T-helper 2 cell treated with Interferon-gamma antibody and Interleukin-4, amounts not matched to agents 100 ng/mL and 5 ng/mL, for 36 hours (primary cell): ENCODE data around the gene WNT9B. TPM values are rescaled to one million over a fixed set of nuclear protein-coding genes. Genes with fewer than 3 reads are reported as not detected.

Experiments used
- intact Hi-C: fragments of 100-400 bp; cut with micrococcal nuclease; formaldehyde crosslinking; loops from one replicate; pipeline ENCODE4 v1.15.1; 2023
- total RNA-seq: library from RNA; stranded (reverse); gene quantifications from 2 replicates; pipeline ENCODE4 v1.2.3, GENCODE V29; 2022

Gene WNT9B, protein sequence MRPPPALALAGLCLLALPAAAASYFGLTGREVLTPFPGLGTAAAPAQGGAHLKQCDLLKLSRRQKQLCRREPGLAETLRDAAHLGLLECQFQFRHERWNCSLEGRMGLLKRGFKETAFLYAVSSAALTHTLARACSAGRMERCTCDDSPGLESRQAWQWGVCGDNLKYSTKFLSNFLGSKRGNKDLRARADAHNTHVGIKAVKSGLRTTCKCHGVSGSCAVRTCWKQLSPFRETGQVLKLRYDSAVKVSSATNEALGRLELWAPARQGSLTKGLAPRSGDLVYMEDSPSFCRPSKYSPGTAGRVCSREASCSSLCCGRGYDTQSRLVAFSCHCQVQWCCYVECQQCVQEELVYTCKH
- total RNA-seq: not detected in 2 replicates

DNA sequence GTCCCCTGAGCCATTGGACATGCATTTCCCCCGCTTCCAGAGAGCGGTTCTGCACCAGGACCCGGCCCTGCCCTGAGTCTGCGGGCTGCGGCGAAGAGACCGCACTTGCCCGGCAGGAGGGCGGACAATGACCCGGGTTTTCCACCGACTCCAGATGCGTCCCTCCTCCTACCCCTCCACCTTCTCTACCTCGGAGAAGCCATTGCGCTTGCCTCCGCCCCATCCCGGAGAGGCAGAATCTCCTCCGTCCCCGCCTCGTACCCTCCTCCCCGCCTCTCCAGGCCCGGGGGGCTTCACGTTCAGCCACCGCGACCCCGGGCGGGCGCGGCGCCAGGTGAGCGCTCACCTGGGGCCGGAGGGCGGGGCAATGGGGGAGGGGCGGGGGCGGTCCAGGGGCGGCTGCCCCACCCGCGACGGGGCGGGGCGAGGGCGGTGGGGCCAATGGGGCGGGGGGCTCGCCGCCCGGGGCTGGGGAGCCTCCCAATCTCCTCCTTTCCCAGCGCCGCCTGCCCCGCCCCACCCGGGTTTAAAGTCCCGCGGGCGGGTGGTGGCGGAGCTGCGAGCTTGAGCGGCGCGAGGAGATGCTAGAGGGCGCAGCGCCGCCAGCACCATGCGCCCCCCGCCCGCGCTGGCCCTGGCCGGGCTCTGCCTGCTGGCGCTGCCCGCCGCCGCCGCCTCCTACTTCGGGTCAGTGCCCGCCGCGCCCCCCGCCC lies at the start of gene WNT9B:
WNT9B (plus strand) TSS at position 555 of the 713 bp plus-strand sequence; CDS start at position 611, 56 bp downstream.
- intact Hi-C loops: no loop called here

DNA sequence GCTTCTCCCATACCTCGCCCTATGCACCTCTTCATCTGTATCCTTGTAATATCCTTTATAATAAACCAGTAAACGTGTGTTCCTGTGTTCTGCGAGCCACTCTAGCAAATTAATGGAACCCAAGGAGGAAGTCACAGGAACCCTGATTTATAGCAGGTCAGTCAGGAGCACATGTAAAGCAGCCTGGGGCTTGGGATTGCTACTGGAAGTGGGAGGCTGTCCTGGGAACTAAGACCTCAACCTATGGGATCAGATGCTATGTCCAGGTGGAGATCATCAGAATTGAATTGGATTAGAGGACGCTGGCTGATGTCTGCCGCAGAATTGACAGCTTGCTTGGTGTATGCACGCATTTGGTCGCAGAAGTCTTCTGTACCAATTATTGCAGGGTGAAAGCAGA lies 48.6 kb upstream of the WNT9B start:
- intact Hi-C loops: no loop called here

DNA sequence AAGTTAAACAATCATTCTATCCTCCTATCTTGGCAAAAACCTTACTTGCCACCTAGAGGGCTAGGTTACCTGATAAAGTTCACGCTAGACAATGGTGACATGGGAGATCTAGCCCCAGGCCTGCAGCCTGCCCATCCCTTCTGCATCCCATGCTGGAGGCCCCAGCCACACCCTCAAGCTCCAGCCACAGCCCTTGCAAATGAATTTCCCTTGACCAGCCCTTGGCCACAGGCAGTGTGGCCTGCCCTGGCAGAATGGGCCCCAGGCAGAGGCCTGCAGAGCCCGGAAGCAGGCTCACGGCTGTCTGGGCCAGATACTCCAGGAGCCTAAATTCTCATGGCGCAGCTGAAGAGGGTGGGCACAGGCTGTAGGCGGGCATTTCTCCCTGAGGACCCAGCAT lies 47.8 kb upstream of the WNT9B start:
- intact Hi-C loops: no loop called here

DNA sequence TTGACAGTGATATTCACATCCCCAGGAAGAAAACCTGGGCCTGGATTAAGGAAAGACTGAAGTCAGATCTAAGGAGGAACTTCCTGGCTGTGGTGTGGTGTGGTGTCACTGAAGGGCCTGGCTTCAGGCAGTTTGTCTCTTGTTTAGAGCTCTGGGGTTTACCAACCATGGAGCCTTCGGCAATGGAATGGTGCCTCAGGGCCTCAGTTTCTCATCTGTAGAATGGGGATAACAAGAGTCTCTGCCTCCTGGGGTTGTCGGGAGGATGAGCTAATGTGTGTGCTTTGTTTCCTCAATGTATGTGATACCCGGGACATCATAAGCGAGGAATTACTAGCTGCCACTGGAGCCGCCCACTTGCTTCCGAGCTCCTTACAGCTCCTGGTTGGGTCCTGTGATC lies 45.6 kb upstream of the WNT9B start:
- intact Hi-C loops: no loop called here

DNA sequence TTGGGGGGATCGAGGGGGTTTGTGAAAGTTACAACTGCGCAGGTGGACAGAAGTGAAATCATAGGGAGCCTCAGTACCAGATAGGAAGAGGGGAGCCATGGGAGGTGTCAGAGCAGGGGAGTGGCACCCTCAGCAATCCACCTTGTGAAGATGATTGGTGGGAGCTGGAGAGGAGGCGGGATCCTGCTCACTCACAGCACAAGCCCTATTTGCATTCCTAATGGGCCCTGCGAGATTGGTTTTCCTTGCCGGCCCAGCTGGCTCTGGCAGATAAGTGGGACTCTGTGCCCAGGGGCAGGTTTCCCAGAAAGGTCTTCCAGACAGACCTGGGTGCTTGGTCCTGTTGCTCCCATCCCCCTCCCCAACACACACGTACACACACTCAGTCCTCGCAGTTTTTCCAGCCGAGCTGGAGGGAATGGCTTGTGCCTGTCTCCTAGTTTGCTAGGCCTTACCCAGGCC lies 42.2 kb upstream of the WNT9B start:
- intact Hi-C loops: no loop called here

DNA sequence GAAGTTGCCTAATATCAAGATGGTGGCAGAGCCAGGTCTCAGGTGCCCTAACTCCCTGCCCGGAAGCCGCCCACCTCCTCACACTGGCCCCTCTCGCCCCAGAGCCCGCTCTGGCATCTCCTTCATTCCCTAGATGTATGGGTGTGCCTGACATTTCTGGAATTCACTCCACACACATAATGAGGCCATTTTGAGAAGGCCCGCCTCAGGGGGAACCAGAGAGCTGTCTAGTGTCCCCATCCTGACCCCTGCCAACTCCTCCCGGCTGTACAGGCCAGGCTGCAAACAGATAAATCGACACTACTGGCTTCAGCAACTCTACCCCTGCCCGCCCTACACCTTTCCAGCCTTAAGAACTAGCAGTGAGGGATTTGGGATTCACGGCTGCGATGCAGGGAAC lies 40.5 kb upstream of the WNT9B start:
- intact Hi-C loops: no loop called here

DNA sequence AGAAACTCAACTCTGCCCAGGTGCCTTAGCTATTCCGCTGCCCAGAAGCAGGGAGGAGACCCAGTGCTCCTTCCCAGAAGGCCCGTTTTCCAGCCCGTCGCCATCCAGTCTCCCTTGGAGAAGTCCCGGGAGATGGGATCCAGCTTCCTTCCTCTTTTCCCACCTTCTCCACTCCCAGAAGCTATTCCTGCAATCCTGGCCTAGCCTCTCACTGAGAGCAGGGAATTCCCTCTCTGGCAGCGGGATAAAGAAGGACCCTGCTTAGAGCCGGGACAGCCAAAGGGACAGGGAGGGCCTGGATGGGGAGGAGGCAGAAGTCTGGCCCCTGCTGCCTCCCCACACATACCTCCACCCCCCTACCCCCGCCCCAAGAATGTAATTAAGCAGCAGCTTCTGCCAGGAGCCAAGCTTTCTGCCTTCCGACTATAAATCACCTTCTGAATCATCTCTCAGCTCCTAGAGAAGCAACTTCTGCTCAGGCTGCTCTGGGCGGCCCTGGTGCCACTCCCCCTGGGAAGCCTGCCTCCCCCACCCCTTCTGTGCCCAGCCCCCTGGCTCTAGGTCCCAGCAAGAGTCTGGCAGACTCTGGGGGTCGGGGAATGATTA lies 39.3 kb upstream of the WNT9B start:
- intact Hi-C loops: no loop called here

DNA sequence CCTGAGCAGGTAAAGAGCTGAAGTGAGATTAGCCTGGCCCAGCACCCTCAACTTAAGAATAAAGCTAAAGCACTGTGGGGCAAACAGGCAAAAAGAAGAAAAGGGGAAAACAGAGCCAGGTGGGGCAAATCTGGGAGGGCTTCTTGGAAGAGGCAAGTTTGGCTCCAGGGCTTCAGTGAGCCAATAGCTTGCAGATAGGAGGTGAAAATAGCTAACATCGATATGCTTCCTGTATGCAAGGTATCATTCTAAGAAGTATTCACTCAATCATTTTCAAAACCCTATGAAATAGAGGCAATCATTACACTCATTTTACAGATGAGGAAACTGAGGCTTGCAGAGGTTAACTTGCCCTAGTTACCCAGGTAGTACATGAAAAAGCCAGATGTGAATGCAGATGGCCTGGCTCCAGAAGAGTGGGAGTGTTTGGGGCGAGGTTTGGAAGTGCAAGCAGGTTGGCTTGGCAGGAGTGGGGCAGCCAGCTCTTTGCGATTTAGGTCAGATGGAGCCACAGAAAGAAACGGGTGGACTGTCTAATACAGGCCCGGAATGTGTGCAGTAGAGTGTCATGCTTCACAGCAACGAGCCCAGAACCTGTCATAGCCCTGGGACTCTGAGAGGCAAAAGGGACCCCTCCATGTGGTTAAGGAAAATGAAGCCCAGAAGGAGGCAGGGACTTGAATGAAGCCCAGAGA lies 38.6 kb upstream of the WNT9B start:
- intact Hi-C loops: no loop called here

DNA sequence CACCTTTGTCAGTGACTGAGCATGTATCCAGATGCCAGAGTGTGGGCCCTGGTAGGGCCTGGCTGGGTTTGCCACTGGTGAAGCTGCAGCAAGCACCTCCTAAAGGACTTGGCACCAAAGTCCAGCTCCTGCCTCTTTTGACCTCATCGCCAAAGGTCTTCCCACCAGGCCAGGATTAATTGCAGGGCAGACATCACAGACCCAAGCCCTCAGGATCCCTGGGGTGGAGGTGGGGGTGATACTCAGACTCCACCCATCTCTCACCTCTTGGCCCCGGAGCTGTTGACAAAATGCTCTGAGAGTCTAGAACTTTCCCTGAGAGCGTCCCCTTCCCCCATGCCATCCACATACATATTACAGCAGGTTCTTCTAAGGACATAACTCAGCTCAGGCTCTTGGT lies 37.5 kb upstream of the WNT9B start:
- intact Hi-C loops: no loop called here

DNA sequence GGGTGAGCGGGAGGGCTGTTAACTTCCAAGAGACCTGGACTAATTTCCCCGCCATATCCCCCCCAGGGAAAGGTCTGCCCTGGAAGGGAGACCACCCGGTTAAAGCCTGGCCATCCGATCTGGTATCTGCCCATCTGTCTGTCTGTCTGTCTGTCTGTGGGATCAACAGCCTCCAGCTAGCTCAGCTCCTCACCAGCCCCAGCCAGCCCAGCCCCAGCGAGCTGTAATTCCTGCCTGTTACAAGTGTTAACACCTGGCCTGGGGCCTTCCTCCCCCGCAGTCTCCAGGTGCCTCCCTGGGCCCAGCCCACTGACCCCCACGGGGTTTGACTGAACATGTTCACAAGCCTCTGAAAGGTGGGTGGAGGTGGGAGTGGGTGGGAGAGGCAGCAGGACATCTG lies 36.9 kb upstream of the WNT9B start:
- intact Hi-C loops: no loop called here

DNA sequence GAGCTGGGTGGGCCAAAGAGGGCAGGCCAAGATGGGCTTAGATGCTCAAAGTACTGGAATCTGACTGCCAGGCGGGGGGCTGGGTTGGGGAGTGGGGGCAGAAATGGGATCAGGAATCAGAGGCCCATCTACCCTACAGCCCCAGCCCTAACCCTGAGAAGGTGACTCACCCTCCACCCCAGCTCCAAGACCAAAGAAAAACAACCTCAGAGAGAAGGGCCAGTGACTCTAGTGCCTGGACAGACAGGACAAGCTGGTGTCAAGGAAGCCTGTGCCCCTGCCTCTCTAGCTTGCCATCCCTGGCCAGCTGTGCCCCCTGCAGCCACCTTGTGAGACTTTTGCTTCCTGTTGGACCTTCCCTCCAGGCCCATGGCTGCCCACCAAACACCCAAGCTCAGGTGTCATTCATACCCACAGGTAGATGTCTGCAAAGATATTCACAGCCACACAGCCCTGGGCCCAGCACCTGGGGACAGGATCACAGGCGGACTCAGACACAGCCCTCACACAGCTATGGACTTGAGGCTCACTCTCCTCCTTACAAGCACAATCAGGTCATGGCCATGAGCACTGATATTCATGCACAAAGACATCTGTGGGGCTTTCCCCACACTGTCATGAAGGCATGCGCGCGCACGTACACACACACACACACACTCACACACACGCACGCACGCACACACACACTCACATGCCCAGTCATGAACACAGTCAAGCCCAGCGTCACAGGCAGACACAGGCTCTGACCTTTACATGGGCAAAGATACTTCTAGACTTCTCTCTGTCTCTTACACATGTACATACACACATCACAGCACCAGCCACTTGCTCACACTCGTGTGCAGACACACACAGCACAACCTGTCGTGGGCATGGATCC lies 35.7 kb upstream of the WNT9B start:
- intact Hi-C loops: no loop called here

DNA sequence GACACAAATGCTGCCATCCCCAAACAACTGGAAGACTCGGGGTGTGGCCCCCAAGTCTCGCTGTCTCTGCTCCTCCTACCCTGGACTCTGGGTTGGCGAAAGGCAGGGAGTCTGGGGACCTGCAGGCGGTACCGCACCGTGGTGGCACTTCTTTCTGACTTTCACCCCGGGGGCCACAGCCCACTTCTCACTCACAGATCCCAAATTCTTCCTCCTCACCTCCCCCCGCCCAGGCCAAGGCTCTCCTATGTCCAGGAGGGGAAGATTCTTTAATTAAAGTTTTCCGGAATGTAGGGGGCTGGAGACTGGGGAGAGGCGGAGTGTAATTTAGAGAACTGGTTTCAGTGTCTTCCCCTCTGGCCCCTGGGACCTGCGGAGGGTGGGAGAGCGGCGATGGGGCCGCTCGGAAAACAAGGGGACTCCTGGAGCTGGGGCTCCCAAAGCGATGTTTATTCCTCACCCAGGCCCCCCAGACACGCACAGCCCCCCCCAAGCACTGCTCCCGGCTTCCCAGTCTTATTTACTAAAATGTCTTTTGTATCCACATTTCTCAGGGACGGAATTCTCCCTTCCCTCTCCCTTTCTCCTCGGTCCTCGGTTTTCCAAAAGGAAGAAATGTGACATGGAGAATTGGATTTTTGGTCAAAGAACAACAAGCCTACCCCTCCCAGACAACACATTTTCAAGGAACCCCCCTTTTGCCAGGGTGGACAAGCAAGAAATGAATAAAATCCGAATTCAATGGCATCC lies 34.1 kb upstream of the WNT9B start:
- intact Hi-C loops: no loop called here

DNA sequence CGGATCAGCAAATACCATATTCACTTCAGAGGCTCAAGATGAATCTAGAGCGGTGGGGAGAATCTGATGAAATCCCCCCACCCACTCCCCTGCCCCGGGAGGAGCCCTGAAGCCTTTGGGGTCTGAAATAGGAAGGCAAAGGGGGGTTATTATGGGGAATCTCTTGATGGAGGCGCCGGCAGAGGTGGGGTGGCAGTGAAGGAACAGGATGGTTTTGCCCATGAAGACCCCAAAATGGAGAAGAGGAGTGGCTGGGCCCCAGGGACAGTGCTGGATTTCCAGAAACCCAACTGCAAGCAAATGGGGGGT lies 33.5 kb upstream of the WNT9B start:
- intact Hi-C loops: no loop called here

DNA sequence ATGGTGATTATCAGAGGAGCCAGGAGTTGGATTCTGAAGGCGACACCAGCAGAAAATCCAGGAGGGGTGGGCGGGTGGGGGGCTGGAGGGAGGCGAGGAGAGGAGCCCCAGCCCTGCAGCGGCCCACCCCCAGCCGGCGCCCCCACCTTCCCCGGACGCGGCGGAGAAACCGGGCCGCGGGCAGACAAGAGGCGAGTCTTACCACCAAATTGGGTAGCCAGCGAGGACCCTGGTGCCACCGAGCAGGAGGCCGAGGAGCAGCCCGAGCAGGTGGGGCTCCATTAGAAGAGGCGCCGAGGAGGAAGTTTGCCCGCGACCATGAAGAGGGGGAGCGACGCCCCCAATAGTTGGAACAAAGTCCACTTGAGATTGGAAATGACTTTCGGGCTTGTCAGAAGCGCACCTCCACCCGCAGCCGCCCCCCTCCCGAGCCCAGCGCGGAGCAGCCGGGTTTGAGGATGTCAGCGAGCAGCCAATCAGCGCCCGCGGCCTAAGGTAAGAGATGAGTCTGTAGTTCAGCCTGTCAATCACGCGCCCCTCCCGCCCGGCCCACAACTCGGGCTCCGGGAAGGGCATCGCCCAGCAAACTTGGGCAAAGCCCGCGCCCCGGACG lies 33.0 kb upstream of the WNT9B start, which contains the start of gene WNT3:
WNT3 (minus strand) TSS at position 377 of the 613 bp plus-strand sequence; CDS start at position 282, 95 bp downstream.
- intact Hi-C loops: no loop called here

DNA sequence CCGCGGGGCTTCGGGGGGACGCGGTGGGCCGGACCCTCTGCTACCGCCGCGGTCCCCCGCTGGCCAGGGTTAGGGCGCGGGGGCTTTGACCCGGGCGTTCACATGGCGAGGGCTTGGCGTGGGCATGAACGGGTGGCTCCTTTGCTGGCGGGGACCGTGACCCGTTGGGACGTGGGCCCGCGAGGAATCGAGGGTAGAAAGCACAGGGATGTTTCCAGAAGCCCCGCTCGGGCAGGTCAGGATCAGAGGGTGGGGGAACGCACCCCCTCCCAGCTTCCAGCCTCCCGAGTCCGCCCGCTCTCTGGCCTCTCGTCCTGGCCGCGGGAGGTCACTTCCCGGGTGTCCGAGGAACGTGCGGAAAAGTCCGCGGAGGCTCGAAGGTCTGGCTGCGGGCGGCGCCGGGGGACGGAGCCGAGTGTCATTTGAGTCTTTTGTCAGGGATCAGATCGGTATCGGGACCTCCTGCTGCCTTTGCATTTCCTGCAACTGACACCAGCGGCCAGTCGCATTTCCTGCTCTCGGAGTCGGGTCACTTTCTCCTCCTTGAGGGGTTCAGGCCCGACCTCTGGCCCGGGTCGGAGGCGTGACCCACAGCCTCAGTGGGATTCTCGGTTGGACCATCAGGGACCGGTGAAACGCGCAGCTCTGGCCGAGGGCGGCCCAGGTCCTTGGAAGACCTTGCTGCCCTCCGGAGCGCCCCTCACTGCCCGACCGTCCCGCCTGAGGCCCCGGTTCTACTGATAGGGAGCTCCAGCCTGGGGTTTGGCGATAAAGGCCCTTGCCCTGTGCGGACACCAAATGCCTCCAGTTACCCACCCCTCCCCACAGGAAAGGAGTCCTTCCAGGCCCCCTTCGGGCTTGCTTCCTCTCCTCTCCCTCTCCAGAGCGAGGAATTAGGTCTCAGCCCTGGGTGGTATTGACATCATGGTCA lies 32.2 kb upstream of the WNT9B start:
- intact Hi-C loops: no loop called here

DNA sequence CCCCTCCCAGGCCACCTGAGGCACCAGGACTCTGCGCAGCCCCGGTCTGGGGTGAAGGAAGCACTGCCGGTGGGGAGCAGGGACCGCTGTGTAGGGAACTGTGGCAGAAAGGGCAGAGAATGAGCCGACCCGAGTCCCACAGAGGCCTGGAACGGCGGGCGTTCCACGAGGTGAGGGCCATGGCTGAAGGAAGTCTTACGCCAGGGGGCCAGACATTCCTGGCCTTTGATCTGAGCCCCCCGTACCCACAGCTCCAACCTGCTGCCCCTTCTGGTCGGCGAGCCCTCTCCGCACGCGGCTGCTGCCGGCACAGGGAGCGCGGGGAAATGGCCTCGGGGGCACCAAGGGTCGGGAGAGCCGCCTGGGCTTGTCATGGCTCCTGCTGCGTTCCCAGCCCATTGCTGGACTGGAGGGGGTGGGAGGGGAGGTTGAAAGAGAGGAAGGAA lies 31.5 kb upstream of the WNT9B start:
- intact Hi-C loops: no loop called here

DNA sequence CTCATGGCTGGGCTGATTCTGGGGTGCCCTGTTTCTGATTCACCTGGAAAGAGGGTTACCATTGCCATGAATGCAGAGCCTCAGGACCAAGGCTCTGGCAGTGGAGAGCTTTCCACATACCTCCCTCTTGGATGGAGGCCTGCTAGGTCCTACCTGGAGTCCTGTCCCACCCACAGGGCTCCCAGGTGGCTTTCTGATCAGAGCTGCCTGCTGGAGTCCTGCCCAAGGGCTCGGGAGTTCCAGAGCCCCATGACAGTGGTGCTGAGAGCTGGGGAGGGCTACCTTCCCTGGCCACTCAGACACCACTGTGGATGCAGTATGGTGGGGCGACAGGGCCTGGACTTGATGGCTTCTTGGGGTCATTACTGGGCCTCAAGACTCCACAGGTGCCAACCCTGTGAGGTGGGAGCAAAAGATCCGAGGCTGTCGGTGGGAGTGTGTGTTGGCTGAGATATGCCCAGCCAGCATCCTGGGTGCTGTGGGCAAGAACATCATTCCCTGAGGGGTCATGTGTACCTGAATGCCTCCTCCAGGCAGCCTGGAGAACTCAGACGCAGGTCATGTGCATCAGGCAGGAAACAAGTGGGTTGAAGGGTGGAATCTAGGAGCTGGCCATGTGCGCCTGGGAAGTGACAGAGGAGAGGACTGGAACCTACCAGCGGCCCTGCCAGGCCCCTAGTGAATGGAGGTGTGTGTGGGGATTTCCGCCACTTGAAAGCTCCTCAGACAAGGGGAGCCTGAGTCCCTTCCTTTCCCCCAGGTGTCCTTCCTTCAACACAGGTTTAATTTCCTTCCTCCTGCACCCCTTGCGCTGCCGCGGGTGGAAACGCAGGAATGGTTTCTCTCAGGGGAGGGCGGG lies 30.6 kb upstream of the WNT9B start:
- intact Hi-C loops: no loop called here
